T-cell (primary cell): Measurements from ENCODE around the gene IRF9. TPM values are rescaled to one million over a fixed set of nuclear protein-coding genes. Genes with fewer than 3 reads are reported as not detected.
A peak's percentile ranks its signal among the peaks of the same experiment; 100 is the strongest.

Experiments
- ATAC-seq, 4 experiments: fragments of 200-7000 bp in 3 of 4; fragments of 150-1000 bp in 1 of 4; cut with Tn5 transposase; replicated peaks in 1 of 4; 1 replicate in 3 of 4; 2 replicates in 1 of 4; pipeline ENCODE4 v1.10.0; 2021; ENCODE audit warnings: moderate library complexity in 3 of 4, mild to moderate bottlenecking in 2 of 4, moderate number of reproducible peaks in 1 of 4
- CTCF ChIA-PET, 2 donors: fragments of 300-600 bp; sonication (Branson Sonifier 250); formaldehyde crosslinking; loops; one replicate each; lab custom pipeline; 2022; ENCODE audit warnings: antibody characterized with exemption in 2 of 2; lab: Charles Lee
- POLR2A ChIA-PET, 2 donors: fragments of 300-600 bp; sonication (Branson Sonifier 250); formaldehyde crosslinking; loops; one replicate each; lab custom pipeline; 2022; ENCODE audit warnings: antibody characterized with exemption in 2 of 2; lab: Charles Lee
- DNase-seq, 35 experiments: peaks; one replicate each; pipeline versions ENCODE4 v3.0.0 to v3.0.0-alpha.2; 2013 to 2023
- H3K27ac ChIP-seq: one replicate; pipeline ENCODE4 v1.5.1; 2013; ENCODE audit warnings: low read length
- H3K27me3 ChIP-seq, 2 experiments: replicated peaks in 1 of 2; 1 replicate in 1 of 2; 2 replicates in 1 of 2; pipeline versions ENCODE4 v1.6.1 to v1.7.0; 2013; ENCODE audit warnings: low read length in 1 of 2, mixed read lengths in 1 of 2; ENCODE audit not compliant: control insufficient read depth in 2 of 2, insufficient read depth in 2 of 2; ENCODE audit errors: extremely low read depth in 1 of 2
- H3K36me3 ChIP-seq, 2 donors: 1 replicate in 1 of 2; 2 replicates in 1 of 2; pipeline versions ENCODE4 v1.6.1 to v1.7.0; 2013; ENCODE audit warnings: low read length in 1 of 2; ENCODE audit not compliant: control insufficient read depth in 2 of 2, insufficient read depth in 1 of 2; ENCODE audit errors: extremely low read depth in 1 of 2
- H3K4me1 ChIP-seq, 2 experiments: 1 replicate in 1 of 2; 2 replicates in 1 of 2; pipeline versions ENCODE4 v1.6.1 to v1.7.0; 2013; ENCODE audit warnings: low read length in 2 of 2, mixed read lengths in 1 of 2; ENCODE audit not compliant: insufficient read depth in 2 of 2, control insufficient read depth in 1 of 2; ENCODE audit errors: extremely low read depth in 1 of 2
- H3K4me3 ChIP-seq, 2 donors: 1 replicate in 1 of 2; 2 replicates in 1 of 2; pipeline versions ENCODE4 v1.5.1 to v1.7.0; 2013; ENCODE audit warnings: mild to moderate bottlenecking in 2 of 2, low read length in 1 of 2, moderate library complexity in 1 of 2; ENCODE audit not compliant: control insufficient read depth in 1 of 2; ENCODE audit errors: extremely low read depth in 1 of 2
- H3K9me3 ChIP-seq: 2 replicates; pipeline ENCODE4 v1.7.0; 2013
- H3K27ac Mint-ChIP-seq, 2 donors: one replicate each; pipeline ENCODE4 v1.8.0; 2020 to 2021; ENCODE audit warnings: mild to moderate bottlenecking in 2 of 2, mixed read lengths in 2 of 2
- H3K27me3 Mint-ChIP-seq, 2 donors: one replicate each; pipeline ENCODE4 v1.8.0; 2021 to 2022; ENCODE audit warnings: mixed read lengths in 2 of 2
- H3K36me3 Mint-ChIP-seq: one replicate; pipeline ENCODE4 v1.8.0; 2021; ENCODE audit warnings: mixed read lengths
- H3K4me1 Mint-ChIP-seq, 3 donors: one replicate each; pipeline ENCODE4 v1.8.0; 2020 to 2022; ENCODE audit warnings: mixed read lengths in 3 of 3, mild to moderate bottlenecking in 1 of 3
- H3K4me3 Mint-ChIP-seq, 3 donors: one replicate each; pipeline ENCODE4 v1.8.0; 2020 to 2022; ENCODE audit warnings: mild to moderate bottlenecking in 3 of 3, mixed read lengths in 3 of 3, moderate library complexity in 3 of 3
- H3K9me3 Mint-ChIP-seq, 3 donors: one replicate each; pipeline ENCODE4 v1.8.0; 2020 to 2022; ENCODE audit warnings: mixed read lengths in 3 of 3
- WGBS: methylation state at CpG from one replicate; pipeline ENCODE4 v1.1.5; 2013; ENCODE audit warnings: missing lambda C conversion rate; ENCODE audit not compliant: insufficient coverage; 5-methylcytosine and 5-hydroxymethylcytosine counted together
- total RNA-seq, 35 experiments: library from RNA in 6 of 35; stranded (reverse) in 6 of 35; fragments of 120-200 nt in 1 of 35; gene quantifications; one replicate each; pipeline versions ENCODE4 v1.2.1 to v1.2.4 and lab custom pipeline; 2013 to 2026

IRF9 gene
- total RNA-seq, 5 donors from 2014 or later (not counting 1 experiment from before 2014, with no cell fraction given): 201 to 285 (median 215) TPM

DNA sequence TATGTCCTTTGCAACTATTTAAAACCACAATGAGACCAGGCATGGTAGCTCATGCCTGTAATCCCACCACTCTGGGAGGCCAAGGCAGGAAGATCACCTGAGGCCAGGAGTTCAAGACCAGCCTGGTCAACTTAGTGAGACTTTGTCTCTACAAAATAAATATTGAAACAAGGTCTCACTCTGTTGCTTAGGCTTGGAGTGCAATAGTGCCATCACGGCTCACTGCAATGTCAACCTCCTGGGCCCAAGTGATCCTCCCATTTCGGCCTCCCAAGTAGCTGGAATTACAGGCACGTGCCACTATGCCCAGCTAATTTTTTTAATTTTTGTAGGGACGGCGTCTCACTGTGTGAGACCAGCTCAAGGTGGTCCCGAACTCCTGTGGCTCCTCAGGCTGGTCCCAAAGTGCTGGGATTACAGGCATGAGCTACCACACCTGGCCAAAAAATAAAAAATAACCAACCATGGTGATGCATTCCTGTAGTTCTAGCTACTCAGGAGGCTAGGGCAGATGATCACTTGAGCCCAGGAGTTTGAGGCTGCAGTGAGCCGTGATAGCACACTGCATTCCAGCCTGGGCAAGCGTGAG lies 31.6 kb upstream of the IRF9 start:
- ATAC-seq (no peak), DNase-seq (no peak)
- H3K27me3 Mint-ChIP-seq: no peaks in the 10 kb centered on the region
- H3K36me3 Mint-ChIP-seq: no peaks in the 10 kb centered on the region
- POLR2A ChIA-PET: interaction anchor here (0.6 to 0.8 kb wide), 3 partner anchors 13 to 25 kb away, joined by 4 to 5 read pairs (median 4); no protein-coding TSS in a partner anchor
- Histone ChIP-seq H3K9me3 (no peaks in the 10 kb centered on the region), H3K27ac (no peak overlapping the region), H3K4me1 (peaks cover 8 to 17% of the 10 kb centered on the region in 2 experiments), H3K4me3 (no peak overlapping the region), H3K36me3 (no peaks in the 10 kb centered on the region), H3K27me3 (no peaks in the 10 kb centered on the region)
- no peak overlapping the region for H3K4me3 Mint-ChIP-seq
- CTCF ChIA-PET: interaction anchor here (0.6 to 1.3 kb wide), 2 partner anchors 13 to 21 kb away, joined by 5 to 6 read pairs; no protein-coding TSS in a partner anchor
- WGBS: 100% methylated on average over 2 of the region's 8 CpGs
- no peak overlapping the region for H3K27ac Mint-ChIP-seq
- H3K4me1 Mint-ChIP-seq: peaks cover 17 to 24% (median 20%) of the 10 kb centered on the region in 3 donors
- H3K9me3 Mint-ChIP-seq: no peaks in the 10 kb centered on the region

DNA sequence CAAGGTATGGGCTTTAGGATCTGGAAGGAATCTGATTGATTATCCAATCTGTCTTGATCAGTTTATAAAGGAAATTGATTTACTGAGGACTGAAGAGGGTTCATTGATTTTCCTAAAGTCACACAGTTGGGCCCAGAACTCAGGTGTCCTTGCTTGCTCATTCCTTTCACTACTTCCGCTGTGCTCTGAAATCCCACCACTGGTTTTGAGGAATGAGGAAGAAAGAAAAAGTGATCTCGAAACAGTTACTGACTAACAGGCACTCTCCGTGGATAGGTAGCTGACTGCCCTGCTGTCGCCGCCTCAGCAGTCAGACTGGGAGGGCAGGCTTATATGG lies 30.7 kb upstream of the IRF9 start, which contains the start of gene FITM1:
TSS of gene FITM1 (plus strand) at position 280 of the 337 bp plus-strand sequence. CDS start 905 bp downstream, outside the sequence.
- Histone ChIP-seq H3K9me3 (no peaks in the 10 kb centered on the region), H3K4me3 (no peak within 1 kb of the TSS), H3K36me3 (no peaks in the 10 kb centered on the region), H3K27ac (no peak within 1 kb of the TSS), H3K27me3 (no peaks in the 10 kb centered on the region), H3K4me1 (peaks cover 9 to 20% of the 10 kb centered on the region in 2 experiments)
- no peak for ATAC-seq
- DNase-seq: no peak
- Mint-ChIP-seq H3K4me3 (no peak within 1 kb of the TSS), H3K27me3 (no peaks in the 10 kb centered on the region), H3K9me3 (no peaks in the 10 kb centered on the region), H3K36me3 (no peaks in the 10 kb centered on the region), H3K27ac (peak within 1 kb of the TSS; percentile 77 to 80), H3K4me1 (peaks cover 23 to 28% (median 24%) of the 10 kb centered on the region in 3 donors)
- ChIA-PET POLR2A (interaction anchor here in 1 of 2 donors (0.7 kb wide), 1 partner anchor 14 kb away, joined by 4 read pairs; no protein-coding TSS in a partner anchor), CTCF (interaction anchor here in 1 of 2 donors (1.3 kb wide), 1 partner anchor 15 kb away, joined by 3 read pairs; no protein-coding TSS in a partner anchor)
- WGBS: 96% methylated on average over 4 of the region's 5 CpGs

DNA sequence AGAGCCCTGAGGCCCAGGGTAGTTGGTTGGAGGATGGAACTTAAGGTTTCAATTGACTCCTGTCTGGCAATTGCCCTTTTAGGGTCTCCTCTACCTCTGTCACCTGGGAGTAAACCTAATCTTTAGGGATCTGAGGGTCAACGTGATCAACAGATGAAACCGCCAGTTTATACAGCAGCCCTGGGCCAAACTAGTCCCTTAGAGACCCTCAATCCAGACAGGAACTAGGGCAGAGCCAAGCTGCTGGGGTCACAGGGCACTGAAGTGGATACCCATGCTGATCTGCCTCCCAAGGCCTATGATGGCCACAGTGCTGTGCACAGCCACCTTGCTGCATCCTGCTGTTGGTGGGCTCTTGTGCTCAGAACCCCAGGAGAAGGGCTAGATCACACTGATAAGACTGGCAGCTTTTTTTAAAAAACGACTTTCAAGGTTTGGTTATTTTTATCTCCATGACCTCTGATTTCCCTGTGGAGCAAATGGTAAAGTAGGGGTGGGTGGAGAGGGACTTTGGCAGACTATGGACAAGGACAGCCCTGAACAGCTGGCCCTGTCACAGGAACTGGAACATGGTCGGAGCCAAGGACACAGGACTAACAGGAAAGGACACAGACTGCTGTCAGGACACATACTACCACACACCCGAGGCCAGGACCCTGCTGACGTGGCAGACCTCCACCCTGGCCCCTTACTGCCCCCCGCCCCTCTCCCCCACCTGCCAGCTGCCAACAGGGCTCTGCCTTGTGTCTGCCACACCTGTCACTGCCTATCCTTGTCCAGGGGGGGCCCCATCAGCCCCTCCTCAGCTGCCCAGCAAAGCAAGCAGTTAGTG lies 30.1 kb upstream of the IRF9 start:
- H3K4me1 Mint-ChIP-seq: peaks cover 27 to 30% (median 27%) of the 10 kb centered on the region in 3 donors
- no peak for DNase-seq
- no peaks in the 10 kb centered on the region for H3K9me3 ChIP-seq
- H3K36me3 ChIP-seq: no peaks in the 10 kb centered on the region
- no peaks in the 10 kb centered on the region for H3K9me3 Mint-ChIP-seq
- peaks cover 11 to 23% of the 10 kb centered on the region in 2 experiments for H3K4me1 ChIP-seq
- no peak for ATAC-seq
- POLR2A ChIA-PET: no interaction called here
- no peaks in the 10 kb centered on the region for H3K36me3 Mint-ChIP-seq
- WGBS: 73% methylated on average over 3 of the region's 7 CpGs
- H3K27me3 ChIP-seq: no peaks in the 10 kb centered on the region
- H3K27me3 Mint-ChIP-seq: no peaks in the 10 kb centered on the region
- CTCF ChIA-PET: interaction anchor here in 1 of 2 donors (1.3 kb wide), 1 partner anchor 16 kb away, joined by 3 read pairs; no protein-coding TSS in a partner anchor
- no peak overlapping the region for H3K27ac ChIP-seq
- no peak overlapping the region for H3K4me3 Mint-ChIP-seq
- no peak overlapping the region for H3K4me3 ChIP-seq
- H3K27ac Mint-ChIP-seq: peak overlapping the region; percentile 77 to 80

DNA sequence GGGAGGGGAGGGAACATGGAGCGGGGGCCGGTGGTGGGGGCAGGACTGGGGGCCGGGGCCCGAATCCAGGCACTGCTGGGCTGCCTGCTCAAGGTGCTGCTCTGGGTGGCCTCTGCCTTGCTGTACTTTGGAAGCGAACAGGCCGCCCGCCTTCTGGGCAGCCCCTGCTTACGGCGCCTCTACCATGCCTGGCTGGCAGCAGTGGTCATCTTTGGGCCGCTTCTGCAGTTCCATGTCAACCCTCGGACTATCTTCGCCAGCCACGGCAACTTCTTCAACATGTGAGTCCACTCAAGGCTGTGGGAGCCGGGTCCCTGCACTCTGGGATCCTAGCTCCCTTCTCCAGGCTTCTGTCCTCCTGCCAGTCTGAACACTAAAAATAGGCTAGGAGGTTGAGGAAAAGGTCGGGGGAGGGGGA lies 29.5 kb upstream of the IRF9 start:
- Mint-ChIP-seq H3K9me3 (no peaks in the 10 kb centered on the region), H3K27ac (peak overlapping the region; percentile 91 to 94), H3K36me3 (no peaks in the 10 kb centered on the region), H3K4me3 (peak overlapping the region in 1 of 3 donors; percentile 61), H3K27me3 (no peaks in the 10 kb centered on the region), H3K4me1 (peaks cover 27 to 32% (median 28%) of the 10 kb centered on the region in 3 donors)
- CTCF ChIA-PET: interaction anchor here in 1 of 2 donors (1.3 kb wide), 1 partner anchor 16 kb away, joined by 3 read pairs; no protein-coding TSS in a partner anchor
- Histone ChIP-seq H3K9me3 (no peaks in the 10 kb centered on the region), H3K4me1 (peaks cover 12 to 26% of the 10 kb centered on the region in 2 experiments), H3K27ac (peak overlapping the region; percentile 67), H3K36me3 (no peaks in the 10 kb centered on the region), H3K4me3 (no peak overlapping the region), H3K27me3 (no peaks in the 10 kb centered on the region)
- WGBS: 98% methylated on average over 10 of the region's 15 CpGs
- no peak for ATAC-seq
- POLR2A ChIA-PET: no interaction called here
- DNase-seq: no peak

DNA sequence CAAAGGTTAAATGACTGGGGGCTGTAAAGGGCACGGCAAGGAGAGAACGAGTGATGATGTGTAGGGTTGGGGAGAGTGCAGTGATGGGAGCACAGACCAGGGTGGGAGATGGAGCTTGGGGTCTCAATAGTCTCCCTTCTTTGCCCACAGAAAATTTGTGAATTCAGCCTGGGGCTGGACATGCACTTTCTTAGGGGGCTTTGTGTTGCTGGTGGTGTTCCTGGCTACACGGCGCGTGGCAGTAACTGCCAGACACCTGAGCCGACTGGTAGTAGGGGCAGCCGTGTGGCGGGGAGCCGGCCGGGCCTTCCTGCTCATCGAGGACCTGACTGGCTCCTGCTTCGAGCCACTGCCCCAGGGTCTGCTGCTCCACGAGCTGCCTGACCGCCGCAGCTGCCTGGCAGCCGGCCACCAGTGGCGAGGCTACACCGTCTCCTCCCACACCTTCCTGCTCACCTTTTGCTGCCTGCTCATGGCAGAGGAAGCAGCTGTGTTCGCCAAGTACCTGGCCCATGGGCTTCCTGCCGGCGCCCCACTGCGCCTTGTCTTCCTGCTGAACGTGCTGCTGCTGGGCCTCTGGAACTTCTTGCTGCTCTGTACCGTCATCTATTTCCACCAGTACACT lies 28.9 kb upstream of the IRF9 start:
- no peaks in the 10 kb centered on the region for H3K9me3 ChIP-seq
- no peaks in the 10 kb centered on the region for H3K27me3 ChIP-seq
- no peak overlapping the region for H3K4me3 ChIP-seq
- peak overlapping the region; percentile 67 for H3K27ac ChIP-seq
- peaks cover 17 to 32% of the 10 kb centered on the region in 2 experiments for H3K4me1 ChIP-seq
- ChIA-PET POLR2A (no interaction called here), CTCF (no interaction called here)
- H3K4me1 Mint-ChIP-seq: peaks cover 34 to 39% (median 34%) of the 10 kb centered on the region in 3 donors
- WGBS: 35% methylated on average over 23 of the region's 24 CpGs
- ATAC-seq (peak in 2 of 4 experiments; percentile 19 to 24), DNase-seq (peak in 19 of 35 experiments; percentile 20 to 55 (median 33))
- H3K4me3 Mint-ChIP-seq: peak overlapping the region; percentile 9 to 61 (median 13)
- H3K27me3 Mint-ChIP-seq: no peaks in the 10 kb centered on the region
- peak overlapping the region; percentile 91 to 94 for H3K27ac Mint-ChIP-seq
- H3K36me3 Mint-ChIP-seq: peaks cover 2% of the 10 kb centered on the region
- no peaks in the 10 kb centered on the region for H3K9me3 Mint-ChIP-seq
- peaks cover 0 to 2% of the 10 kb centered on the region in 2 donors for H3K36me3 ChIP-seq
